22Rv1 (cell line): ENCODE data around the gene NME3.

ENCODE experiments used
- ZFX ChIP-seq: fragments of 450-650 bp; IDR thresholded peaks from 2 replicates; pipeline ENCODE4 v1.6.1; 2017; ENCODE audit warnings: antibody characterized with exemption, borderline replicate concordance
- TF ChIP-seq, protein P1 (sequence below): fragments of 450-650 bp; IDR thresholded peaks from 2 replicates; pipeline ENCODE4 v1.5.1; 2017; ENCODE audit warnings: mild to moderate bottlenecking

DNA sequence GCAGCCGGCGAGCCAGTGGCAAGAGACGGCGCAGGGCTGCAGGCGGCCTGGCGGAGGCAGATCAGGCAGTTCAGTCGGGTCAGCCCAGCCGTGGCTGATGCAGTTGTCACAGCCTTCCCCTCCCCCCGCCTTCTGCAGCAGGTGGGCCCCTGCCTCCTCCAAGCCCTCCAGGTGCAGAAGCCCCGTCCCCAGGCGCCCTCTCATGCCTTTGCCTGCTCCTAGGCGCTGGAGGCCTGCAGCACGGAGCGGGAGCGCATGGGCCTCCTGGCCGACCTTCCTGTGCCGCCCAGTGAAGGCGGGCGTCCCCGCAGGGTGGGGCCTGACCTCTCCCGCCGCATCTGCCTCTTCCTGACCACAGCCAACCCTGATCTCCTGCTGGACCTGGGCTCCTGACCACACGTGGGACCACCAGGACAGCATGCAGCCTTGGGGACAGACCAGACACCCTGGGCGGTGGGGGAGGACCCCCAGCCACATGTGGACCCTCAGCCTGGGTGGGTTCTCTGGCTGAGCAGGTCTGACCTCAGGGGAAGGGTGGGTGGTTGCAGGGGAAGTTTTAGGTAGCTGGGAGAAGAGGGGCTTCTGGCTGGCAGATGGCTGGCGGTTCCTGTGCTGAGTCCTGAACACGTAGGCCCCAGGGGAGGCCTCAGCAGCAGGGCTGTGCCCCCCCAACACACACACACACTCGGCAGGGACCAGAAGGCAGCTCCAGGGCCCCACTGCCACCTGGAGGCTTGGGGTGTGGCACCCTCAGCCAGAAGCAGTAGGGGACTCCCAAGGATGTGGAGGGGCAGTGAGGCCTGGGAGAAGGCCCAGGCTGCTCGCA is 4.7 kb upstream of the NME3 start:
- TF ChIP-seq, protein P1, sequence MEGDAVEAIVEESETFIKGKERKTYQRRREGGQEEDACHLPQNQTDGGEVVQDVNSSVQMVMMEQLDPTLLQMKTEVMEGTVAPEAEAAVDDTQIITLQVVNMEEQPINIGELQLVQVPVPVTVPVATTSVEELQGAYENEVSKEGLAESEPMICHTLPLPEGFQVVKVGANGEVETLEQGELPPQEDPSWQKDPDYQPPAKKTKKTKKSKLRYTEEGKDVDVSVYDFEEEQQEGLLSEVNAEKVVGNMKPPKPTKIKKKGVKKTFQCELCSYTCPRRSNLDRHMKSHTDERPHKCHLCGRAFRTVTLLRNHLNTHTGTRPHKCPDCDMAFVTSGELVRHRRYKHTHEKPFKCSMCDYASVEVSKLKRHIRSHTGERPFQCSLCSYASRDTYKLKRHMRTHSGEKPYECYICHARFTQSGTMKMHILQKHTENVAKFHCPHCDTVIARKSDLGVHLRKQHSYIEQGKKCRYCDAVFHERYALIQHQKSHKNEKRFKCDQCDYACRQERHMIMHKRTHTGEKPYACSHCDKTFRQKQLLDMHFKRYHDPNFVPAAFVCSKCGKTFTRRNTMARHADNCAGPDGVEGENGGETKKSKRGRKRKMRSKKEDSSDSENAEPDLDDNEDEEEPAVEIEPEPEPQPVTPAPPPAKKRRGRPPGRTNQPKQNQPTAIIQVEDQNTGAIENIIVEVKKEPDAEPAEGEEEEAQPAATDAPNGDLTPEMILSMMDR: no peak
- no peak for TF ChIP-seq ZFX
